WTC11 (cell line): ENCODE measurements around the gene TSHZ3. TPM values are rescaled to one million over a fixed set of nuclear protein-coding genes. Genes with fewer than 3 reads are reported as not detected.

Experiments used
- ATAC-seq: fragments of 200-7000 bp; cut with Tn5 transposase; 2 replicates; pipeline ENCODE4 v1.10.0; 2021; ENCODE audit warnings: mild to moderate bottlenecking, moderate library complexity
- CTCF ChIA-PET: fragments of 300-600 bp; sonication (Branson Sonifier 250); formaldehyde crosslinking; loops from one replicate; lab custom pipeline; 2021; ENCODE audit warnings: antibody characterized with exemption; lab: Charles Lee
- POLR2A ChIA-PET: fragments of 350-600 bp; sonication (Branson Sonifier 250); formaldehyde crosslinking; loops from one replicate; lab custom pipeline; 2021; ENCODE audit warnings: antibody characterized with exemption; lab: Charles Lee
- DNase-seq: peaks from one replicate; pipeline ENCODE4 v3.0.0; 2021; ENCODE audit warnings: low spot score
- H3K27ac Mint-ChIP-seq: 2 replicates; pipeline ENCODE4 v1.8.0; 2021; ENCODE audit warnings: mixed read lengths
- H3K27me3 Mint-ChIP-seq: 2 replicates; pipeline ENCODE4 v1.8.0; 2021; ENCODE audit warnings: low read depth, mild to moderate bottlenecking, moderate library complexity, mixed read lengths
- H3K36me3 Mint-ChIP-seq: 2 replicates; pipeline ENCODE4 v1.8.0; 2021; ENCODE audit warnings: mixed read lengths
- H3K4me1 Mint-ChIP-seq: 2 replicates; pipeline ENCODE4 v1.8.0; 2022; ENCODE audit warnings: mixed read lengths
- H3K4me3 Mint-ChIP-seq: 2 replicates; pipeline ENCODE4 v1.8.0; 2021; ENCODE audit warnings: mild to moderate bottlenecking, moderate library complexity, mixed read lengths
- H3K9me3 Mint-ChIP-seq: 2 replicates; pipeline ENCODE4 v1.8.0; 2021; ENCODE audit warnings: mixed read lengths
- ELF4 ChIP-seq: sonication (generic); formaldehyde crosslinking; IDR thresholded peaks from 2 replicates; pipeline ENCODE4 v1.8.1; 2022; ENCODE audit warnings: low read depth, mild to moderate bottlenecking, moderate library complexity, missing genetic modification reagents
- ETV6 ChIP-seq: sonication (generic); formaldehyde crosslinking; IDR thresholded peaks from 2 replicates; pipeline ENCODE4 v1.8.1; 2022; ENCODE audit warnings: mild to moderate bottlenecking, missing genetic modification reagents
- JUN ChIP-seq: sonication (generic); formaldehyde crosslinking; IDR thresholded peaks from 2 replicates; pipeline ENCODE4 v1.8.0; 2023; ENCODE audit warnings: mild to moderate bottlenecking, missing genetic modification reagents
- NFYB ChIP-seq: sonication (generic); formaldehyde crosslinking; conservative IDR thresholded peaks from 2 replicates; pipeline ENCODE4 v1.8.0; 2022; ENCODE audit warnings: low read depth, missing genetic modification reagents
- NR1H2 ChIP-seq: sonication (generic); formaldehyde crosslinking; IDR thresholded peaks from 2 replicates; pipeline ENCODE4 v1.9.0; 2021; ENCODE audit warnings: mild to moderate bottlenecking, moderate library complexity, missing genetic modification reagents
- RELA ChIP-seq: sonication (generic); formaldehyde crosslinking; IDR thresholded peaks from 2 replicates; pipeline ENCODE4 v1.8.1; 2022; ENCODE audit warnings: missing genetic modification reagents, mild to moderate bottlenecking, borderline replicate concordance
- SP1 ChIP-seq: sonication (generic); formaldehyde crosslinking; conservative IDR thresholded peaks from 2 replicates; pipeline ENCODE4 v1.8.1; 2022; ENCODE audit warnings: missing genetic modification reagents
- TEAD1 ChIP-seq: sonication (generic); formaldehyde crosslinking; IDR thresholded peaks from 2 replicates; pipeline ENCODE4 v1.8.0; 2022; ENCODE audit warnings: mild to moderate bottlenecking, missing genetic modification reagents
- ZNF317 ChIP-seq: sonication (generic); formaldehyde crosslinking; IDR thresholded peaks from 2 replicates; pipeline ENCODE4 v1.8.1; 2023; ENCODE audit warnings: low read depth, mild to moderate bottlenecking, moderate library complexity, missing genetic modification reagents, borderline replicate concordance
- ZNF416 ChIP-seq: fragments of 250-450 bp; sonication (Bioruptor Pico); IDR thresholded peaks from 2 replicates; pipeline ENCODE4 v1.9.0; 2021; ENCODE audit warnings: mild to moderate bottlenecking, inconsistent platforms
- ZNF671 ChIP-seq: fragments of 250-450 bp; sonication (Bioruptor Pico); IDR thresholded peaks from 2 replicates; pipeline ENCODE4 v1.8.0; 2021; ENCODE audit warnings: mild to moderate bottlenecking
- total RNA-seq: library from RNA; stranded (reverse); gene quantifications from 3 replicates; pipeline ENCODE4 v1.2.3, GENCODE V29; 2021
- TF ChIP-seq, protein P1 (sequence below): fragments of 250-450 bp; sonication (Bioruptor Pico); IDR thresholded peaks from 2 replicates; pipeline ENCODE4 v2.1.2; 2022; ENCODE audit warnings: mild to moderate bottlenecking, moderate library complexity
- TF ChIP-seq, protein P2 (sequence below): fragments of 250-450 bp; sonication (Bioruptor Pico); IDR thresholded peaks from 2 replicates; pipeline ENCODE4 v1.9.0; 2021; ENCODE audit warnings: mild to moderate bottlenecking
- TF ChIP-seq, protein P3 (sequence below): sonication (generic); formaldehyde crosslinking; conservative IDR thresholded peaks from 2 replicates; pipeline ENCODE4 v1.8.1; 2023; ENCODE audit warnings: mild to moderate bottlenecking, low read depth, missing genetic modification reagents, moderate library complexity
- TF ChIP-seq, protein P4 (sequence below): sonication (generic); formaldehyde crosslinking; IDR thresholded peaks from 2 replicates; pipeline ENCODE4 v1.8.0; 2023; ENCODE audit warnings: mild to moderate bottlenecking, missing genetic modification reagents
- TF ChIP-seq, protein P5 (sequence below): sonication (generic); formaldehyde crosslinking; IDR thresholded peaks from 2 replicates; pipeline ENCODE4 v1.8.1; 2023; ENCODE audit warnings: mild to moderate bottlenecking, moderate library complexity, missing genetic modification reagents
- TF ChIP-seq, protein P6 (sequence below): sonication (generic); formaldehyde crosslinking; IDR thresholded peaks from 2 replicates; pipeline ENCODE4 v1.8.0; 2022; ENCODE audit warnings: mild to moderate bottlenecking, missing genetic modification reagents

TSHZ3 gene
- total RNA-seq, 1 experiment from 2014 or later: 21.4 TPM

DNA sequence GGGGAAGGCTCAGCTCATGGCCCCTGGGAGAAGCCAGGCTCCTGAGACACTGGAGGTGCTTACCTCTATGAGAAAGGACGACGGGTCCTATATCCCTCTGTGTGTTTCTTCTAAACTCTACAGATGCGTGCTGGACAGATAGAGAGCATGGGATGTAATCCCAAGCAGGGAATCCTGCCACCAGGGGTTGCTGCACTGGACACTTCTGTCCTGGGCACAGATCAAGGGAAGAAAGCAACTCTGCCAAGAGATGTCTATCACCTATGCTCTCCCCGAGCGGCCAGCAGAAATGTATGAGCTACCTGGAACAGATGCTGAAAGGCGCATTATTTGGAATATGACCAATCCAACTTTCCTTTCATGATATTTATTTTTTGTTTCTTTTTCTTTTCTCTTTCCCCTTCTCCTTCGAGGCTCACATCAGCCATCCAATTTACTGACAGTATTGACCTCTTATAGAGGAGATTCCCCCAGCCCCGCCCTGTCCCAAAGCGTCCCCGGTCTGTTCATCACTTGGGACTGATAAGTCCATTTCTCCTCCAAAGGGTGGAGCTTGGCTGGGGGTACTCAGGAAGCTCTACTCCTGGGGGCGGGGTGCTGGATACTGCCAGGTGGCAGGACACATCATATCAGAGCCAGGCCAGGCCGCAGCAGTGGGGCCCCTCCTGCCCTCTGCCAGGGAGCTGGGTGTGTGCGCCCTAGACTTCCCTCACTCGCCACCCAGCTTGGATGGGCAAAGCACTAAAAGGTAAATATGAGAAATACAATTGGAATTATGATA lies 34.2 kb downstream of the TSHZ3 start:
- no peak for TF ChIP-seq RELA (CRISPR knock-in tag)
- TF ChIP-seq ZNF416 (CRISPR knock-in tag): no peak
- no peak for TF ChIP-seq SP1 (CRISPR knock-in tag)
- TF ChIP-seq ETV6: no peak
- TF ChIP-seq NFYB: no peak
- no peak for TF ChIP-seq JUN (CRISPR knock-in tag)
- TF ChIP-seq ZNF317 (CRISPR knock-in tag): no peak
- TF ChIP-seq, protein P1, sequence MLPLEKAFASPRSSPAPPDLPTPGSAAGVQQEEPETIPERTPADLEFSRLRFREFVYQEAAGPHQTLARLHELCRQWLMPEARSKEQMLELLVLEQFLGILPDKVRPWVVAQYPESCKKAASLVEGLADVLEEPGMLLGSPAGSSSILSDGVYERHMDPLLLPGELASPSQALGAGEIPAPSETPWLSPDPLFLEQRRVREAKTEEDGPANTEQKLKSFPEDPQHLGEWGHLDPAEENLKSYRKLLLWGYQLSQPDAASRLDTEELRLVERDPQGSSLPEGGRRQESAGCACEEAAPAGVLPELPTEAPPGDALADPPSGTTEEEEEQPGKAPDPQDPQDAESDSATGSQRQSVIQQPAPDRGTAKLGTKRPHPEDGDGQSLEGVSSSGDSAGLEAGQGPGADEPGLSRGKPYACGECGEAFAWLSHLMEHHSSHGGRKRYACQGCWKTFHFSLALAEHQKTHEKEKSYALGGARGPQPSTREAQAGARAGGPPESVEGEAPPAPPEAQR (CRISPR knock-in tag): no peak
- TF ChIP-seq ZNF671: no peak
- Mint-ChIP-seq H3K9me3 (no peaks in the 10 kb centered on the region), H3K27me3 (no peaks in the 10 kb centered on the region), H3K4me1 (peaks cover 78% of the 10 kb centered on the region), H3K4me3 (no peak overlapping the region), H3K36me3 (peaks cover 20% of the 10 kb centered on the region), H3K27ac (peak overlapping the region; percentile 46)
- CTCF ChIA-PET: interaction anchor here (0.9 to 3.7 kb wide), 6 partner anchors 12 to 260 kb away, joined by 3 to 26 read pairs (median 4); no protein-coding TSS in a partner anchor
- ATAC-seq: no peak
- DNase-seq: no peak
- POLR2A ChIA-PET: interaction anchor here (0.6 kb wide), 1 partner anchor 19 kb away, joined by 4 read pairs; no protein-coding TSS in a partner anchor

DNA sequence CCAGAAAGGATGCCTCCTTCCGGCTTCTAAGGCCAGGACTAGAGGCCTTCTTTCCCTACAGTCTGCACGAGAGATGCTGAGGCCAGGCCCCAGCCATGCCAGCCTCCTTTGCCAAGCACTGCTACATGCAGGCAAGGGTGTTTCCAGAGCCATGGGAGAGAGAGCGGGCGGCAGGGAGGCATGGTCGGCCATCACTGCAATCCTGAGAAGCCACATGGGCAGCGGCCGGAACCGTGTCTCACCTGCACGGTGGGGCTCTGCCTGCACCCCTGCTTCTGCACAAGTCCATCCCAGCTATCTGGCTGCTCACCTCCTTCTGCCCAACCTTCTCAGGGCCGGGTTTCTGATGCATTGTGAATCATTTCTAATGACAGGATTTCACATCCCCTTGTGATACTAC lies 35.1 kb downstream of the TSHZ3 start:
- DNase-seq (no peak), ATAC-seq (no peak)
- POLR2A ChIA-PET: interaction anchor here (0.6 kb wide), 1 partner anchor 18 kb away, joined by 4 read pairs; no protein-coding TSS in a partner anchor
- Mint-ChIP-seq H3K9me3 (no peaks in the 10 kb centered on the region), H3K4me1 (peaks cover 73% of the 10 kb centered on the region), H3K4me3 (no peak overlapping the region), H3K27ac (peak overlapping the region; percentile 67), H3K27me3 (no peaks in the 10 kb centered on the region), H3K36me3 (peaks cover 23% of the 10 kb centered on the region)
- CTCF ChIA-PET: interaction anchor here (1.6 kb wide), 1 partner anchor 17 kb away, joined by 5 read pairs; no protein-coding TSS in a partner anchor
- no peak for TF ChIP-seq NR1H2 (CRISPR knock-in tag)
- TF ChIP-seq TEAD1 (CRISPR knock-in tag): no peak
- TF ChIP-seq, protein P2, sequence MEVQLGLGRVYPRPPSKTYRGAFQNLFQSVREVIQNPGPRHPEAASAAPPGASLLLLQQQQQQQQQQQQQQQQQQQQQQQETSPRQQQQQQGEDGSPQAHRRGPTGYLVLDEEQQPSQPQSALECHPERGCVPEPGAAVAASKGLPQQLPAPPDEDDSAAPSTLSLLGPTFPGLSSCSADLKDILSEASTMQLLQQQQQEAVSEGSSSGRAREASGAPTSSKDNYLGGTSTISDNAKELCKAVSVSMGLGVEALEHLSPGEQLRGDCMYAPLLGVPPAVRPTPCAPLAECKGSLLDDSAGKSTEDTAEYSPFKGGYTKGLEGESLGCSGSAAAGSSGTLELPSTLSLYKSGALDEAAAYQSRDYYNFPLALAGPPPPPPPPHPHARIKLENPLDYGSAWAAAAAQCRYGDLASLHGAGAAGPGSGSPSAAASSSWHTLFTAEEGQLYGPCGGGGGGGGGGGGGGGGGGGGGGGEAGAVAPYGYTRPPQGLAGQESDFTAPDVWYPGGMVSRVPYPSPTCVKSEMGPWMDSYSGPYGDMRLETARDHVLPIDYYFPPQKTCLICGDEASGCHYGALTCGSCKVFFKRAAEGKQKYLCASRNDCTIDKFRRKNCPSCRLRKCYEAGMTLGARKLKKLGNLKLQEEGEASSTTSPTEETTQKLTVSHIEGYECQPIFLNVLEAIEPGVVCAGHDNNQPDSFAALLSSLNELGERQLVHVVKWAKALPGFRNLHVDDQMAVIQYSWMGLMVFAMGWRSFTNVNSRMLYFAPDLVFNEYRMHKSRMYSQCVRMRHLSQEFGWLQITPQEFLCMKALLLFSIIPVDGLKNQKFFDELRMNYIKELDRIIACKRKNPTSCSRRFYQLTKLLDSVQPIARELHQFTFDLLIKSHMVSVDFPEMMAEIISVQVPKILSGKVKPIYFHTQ (CRISPR knock-in tag): no peak
- TF ChIP-seq, protein P3, sequence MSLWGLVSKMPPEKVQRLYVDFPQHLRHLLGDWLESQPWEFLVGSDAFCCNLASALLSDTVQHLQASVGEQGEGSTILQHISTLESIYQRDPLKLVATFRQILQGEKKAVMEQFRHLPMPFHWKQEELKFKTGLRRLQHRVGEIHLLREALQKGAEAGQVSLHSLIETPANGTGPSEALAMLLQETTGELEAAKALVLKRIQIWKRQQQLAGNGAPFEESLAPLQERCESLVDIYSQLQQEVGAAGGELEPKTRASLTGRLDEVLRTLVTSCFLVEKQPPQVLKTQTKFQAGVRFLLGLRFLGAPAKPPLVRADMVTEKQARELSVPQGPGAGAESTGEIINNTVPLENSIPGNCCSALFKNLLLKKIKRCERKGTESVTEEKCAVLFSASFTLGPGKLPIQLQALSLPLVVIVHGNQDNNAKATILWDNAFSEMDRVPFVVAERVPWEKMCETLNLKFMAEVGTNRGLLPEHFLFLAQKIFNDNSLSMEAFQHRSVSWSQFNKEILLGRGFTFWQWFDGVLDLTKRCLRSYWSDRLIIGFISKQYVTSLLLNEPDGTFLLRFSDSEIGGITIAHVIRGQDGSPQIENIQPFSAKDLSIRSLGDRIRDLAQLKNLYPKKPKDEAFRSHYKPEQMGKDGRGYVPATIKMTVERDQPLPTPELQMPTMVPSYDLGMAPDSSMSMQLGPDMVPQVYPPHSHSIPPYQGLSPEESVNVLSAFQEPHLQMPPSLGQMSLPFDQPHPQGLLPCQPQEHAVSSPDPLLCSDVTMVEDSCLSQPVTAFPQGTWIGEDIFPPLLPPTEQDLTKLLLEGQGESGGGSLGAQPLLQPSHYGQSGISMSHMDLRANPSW: no peak
- TF ChIP-seq, protein P4, sequence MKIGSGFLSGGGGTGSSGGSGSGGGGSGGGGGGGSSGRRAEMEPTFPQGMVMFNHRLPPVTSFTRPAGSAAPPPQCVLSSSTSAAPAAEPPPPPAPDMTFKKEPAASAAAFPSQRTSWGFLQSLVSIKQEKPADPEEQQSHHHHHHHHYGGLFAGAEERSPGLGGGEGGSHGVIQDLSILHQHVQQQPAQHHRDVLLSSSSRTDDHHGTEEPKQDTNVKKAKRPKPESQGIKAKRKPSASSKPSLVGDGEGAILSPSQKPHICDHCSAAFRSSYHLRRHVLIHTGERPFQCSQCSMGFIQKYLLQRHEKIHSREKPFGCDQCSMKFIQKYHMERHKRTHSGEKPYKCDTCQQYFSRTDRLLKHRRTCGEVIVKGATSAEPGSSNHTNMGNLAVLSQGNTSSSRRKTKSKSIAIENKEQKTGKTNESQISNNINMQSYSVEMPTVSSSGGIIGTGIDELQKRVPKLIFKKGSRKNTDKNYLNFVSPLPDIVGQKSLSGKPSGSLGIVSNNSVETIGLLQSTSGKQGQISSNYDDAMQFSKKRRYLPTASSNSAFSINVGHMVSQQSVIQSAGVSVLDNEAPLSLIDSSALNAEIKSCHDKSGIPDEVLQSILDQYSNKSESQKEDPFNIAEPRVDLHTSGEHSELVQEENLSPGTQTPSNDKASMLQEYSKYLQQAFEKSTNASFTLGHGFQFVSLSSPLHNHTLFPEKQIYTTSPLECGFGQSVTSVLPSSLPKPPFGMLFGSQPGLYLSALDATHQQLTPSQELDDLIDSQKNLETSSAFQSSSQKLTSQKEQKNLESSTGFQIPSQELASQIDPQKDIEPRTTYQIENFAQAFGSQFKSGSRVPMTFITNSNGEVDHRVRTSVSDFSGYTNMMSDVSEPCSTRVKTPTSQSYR (CRISPR knock-in tag): no peak
- TF ChIP-seq ELF4: no peak
- TF ChIP-seq, protein P5, sequence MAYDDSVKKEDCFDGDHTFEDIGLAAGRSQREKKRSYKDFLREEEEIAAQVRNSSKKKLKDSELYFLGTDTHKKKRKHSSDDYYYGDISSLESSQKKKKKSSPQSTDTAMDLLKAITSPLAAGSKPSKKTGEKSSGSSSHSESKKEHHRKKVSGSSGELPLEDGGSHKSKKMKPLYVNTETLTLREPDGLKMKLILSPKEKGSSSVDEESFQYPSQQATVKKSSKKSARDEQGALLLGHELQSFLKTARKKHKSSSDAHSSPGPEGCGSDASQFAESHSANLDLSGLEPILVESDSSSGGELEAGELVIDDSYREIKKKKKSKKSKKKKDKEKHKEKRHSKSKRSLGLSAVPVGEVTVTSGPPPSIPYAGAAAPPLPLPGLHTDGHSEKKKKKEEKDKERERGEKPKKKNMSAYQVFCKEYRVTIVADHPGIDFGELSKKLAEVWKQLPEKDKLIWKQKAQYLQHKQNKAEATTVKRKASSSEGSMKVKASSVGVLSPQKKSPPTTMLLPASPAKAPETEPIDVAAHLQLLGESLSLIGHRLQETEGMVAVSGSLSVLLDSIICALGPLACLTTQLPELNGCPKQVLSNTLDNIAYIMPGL: no peak
- TF ChIP-seq, protein P6, sequence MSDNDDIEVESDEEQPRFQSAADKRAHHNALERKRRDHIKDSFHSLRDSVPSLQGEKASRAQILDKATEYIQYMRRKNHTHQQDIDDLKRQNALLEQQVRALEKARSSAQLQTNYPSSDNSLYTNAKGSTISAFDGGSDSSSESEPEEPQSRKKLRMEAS (CRISPR knock-in tag): no peak
